Measurements from ENCODE around the gene KCNK13.
"Not testable (repeated sequence)": the region's sequence is repeated elsewhere in the genome, so short reads cannot be mapped to it uniquely, and the experiment has no call there.

The KCNK13 gene

DNA sequence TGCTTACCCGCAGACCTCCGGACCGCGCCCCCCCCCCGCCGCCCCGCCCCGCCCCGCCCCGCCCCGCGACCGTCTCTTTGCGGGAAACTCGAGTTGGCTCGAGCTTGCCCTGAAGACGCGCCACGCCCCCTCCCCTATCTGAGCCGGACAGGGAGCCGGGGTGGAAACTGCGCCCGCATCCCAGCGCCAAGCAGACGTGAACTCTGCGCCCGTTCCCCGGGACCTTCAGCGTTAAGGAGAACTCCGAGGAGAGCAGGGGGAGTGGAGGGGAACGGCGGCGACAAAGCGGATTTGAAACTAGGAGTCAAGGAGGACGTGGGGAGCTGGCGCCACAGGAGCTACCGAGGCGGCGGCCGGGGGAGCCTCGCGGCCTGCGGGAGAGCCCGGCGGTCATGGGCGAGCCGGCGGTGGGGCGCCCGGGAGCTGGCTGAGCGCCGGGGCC lies at the start of gene KCNK13:
Gene KCNK13, plus strand, starts transcription at position 310 of the 442 bp plus-strand sequence. CDS start 212 bp downstream, outside the sequence.
- DNase-seq (ENCODE audit: low read depth) = no peak

DNA sequence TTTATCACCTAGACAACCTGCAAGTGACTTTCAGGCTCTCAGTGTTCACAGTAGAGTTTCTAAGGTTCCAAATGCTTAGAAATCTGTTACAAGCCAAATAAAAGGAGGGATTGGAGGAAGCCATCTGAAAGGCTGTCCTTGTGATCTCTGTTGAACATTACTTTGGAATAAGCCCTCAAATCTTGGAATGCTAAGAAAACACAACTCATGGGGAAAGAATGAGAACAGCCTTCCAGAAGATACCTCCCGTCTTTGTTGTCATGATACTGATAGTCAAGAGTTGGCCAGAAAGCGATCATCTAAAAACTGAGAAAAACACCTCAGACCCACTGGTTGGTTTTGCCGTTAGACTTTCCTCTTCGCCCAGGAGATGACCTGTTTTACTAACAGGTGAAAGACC lies 44.4 kb upstream of the KCNK13 start:
- DNase-seq (ENCODE audit: low read depth) = no peak

DNA sequence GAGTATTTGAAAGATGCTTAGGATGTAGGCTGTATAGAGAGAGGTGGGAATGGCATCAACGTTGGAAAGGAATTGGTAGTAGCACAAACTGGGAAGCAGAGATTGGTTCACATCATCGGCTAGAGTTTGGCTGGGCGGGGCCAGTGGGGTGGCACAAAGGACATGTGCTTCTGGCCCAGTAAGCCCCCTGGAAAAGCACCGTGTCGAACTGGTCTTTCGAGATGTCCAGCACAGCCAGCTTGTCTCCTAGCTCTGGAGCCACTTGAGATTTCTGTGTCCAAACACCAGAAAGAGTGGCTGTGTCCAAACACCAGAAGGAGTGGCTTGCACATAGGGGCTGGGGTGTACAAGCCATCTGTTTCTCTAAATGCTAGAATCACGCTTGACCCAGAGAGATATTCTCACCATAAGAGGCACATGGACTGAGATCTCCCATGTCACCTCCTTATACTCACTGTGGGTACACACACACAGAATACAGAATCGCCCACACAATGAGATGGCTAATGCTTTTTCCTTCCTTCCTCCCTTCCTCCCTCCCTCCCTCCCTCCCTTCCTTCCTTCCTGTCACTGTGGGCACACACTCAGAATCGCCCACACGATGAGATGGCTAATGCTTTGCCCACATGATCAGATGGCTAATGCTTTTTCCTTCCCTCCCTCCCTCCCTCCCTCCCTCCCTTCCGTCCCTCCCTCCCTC lies 41.8 kb upstream of the KCNK13 start:
- no peak for DNase-seq (ENCODE audit: low read depth)

DNA sequence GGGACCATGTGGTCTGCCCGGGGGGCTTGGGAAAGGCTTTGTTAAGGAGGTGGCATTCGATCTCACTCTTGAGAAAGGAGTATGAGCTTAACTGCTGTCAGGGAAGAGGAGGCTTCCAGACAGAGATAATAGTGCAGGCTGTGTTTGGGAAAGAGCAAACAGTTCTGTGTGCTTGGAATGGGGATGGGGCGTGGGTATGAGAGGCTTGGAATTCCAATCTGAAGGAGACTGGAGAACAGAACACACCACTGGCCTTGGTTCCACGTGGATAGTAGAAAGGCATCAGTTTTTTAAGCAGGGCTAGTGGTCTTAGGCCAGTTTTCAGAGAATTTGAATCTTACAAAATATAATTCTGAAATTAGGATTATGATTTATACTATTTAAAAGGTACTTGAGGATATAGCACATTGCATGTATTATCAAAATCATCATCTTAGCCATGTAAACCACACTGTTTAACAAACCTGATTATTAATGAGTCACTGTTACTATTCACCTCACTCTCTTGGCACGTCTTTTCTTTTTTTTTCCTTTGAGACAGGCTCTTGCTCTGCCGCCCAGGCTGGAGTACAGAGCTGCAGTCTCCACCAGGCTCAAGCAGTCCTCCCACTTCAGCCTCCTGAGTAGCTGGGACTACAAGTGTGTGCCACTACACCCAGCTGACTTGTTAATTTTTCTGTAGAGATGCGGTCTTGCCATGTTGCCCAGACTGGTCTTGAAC lies 38.5 kb upstream of the KCNK13 start:
- DNase-seq (ENCODE audit: low read depth) = no peak

DNA sequence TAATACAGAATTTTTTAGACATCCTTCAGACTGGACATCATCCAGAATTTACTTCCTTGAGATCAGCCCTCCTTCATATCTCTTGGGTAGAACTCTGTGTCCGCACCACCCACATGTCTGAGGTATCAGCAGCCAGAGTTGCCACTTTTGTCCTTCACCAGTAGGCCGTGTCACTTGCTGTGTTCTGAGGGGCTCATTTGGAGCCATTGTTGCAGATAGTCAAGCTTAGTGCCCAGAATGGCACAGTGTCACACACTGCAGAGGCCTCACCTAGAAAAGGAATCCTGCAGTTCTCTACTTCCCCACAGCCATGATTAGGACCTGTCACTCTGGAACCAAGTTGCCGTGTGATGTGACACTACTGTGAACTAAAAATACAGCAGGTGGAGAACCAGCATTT lies 36.9 kb upstream of the KCNK13 start:
- DNase-seq (ENCODE audit: low read depth) = no peak

DNA sequence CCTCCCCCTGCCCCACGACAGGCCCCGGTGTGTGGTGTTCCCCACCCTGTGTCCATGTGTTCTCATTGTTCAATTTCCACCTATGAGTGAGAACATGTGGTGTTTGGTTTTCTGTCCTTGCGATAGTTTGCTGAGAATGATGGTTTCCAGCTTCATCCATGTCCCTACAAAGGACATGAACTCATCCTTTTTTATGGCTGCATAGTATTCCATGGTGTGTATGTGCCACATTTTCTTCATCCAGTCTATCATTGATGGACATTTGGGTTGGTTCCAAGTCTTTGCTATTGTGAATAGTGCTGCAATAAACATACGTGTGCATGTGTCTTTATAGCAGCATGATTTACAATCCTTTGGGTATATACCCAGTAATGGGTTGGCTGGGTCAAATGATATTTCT lies 35.2 kb upstream of the KCNK13 start:
- DNase-seq (ENCODE audit: low read depth) = not testable (repeated sequence)

DNA sequence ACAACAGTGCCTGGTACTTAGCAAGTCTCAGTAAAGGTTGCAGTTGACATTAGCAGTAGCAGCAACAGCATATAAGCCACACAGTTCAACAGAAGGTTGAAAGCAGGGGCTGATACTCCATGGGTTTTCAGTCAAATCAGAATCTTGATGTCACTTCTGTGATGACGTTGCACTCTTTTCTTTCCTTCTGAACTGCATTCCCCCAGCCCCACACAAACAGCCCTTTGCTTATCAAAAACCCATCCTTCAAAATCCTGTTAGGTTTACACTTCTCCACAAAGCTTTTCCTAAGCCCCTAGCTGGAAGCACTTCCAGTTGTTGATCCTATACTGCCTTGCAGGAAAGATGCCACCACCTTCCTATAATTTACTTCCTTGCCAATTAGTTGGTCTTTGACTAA lies 34.0 kb upstream of the KCNK13 start:
- no peak for DNase-seq (ENCODE audit: low read depth)

DNA sequence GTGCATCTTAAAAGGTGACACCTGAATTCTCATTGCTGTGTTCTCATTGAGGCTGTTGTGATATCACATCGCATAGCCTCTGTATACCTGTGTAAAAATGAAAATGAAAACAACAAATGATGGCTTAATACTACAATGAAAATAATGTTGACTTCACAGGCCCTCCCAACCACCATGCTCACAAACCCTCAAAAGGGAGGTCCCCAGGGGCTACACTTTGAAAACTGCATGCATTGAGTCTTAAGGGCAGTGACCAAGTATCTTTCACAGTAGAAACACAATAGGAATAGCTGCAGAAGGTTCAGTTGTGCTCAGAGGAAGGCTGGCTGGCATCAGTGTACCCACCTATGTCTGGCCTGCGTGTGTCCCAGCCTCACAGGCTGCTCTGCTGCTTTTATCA lies 27.6 kb upstream of the KCNK13 start:
- no peak for DNase-seq (ENCODE audit: low read depth)

DNA sequence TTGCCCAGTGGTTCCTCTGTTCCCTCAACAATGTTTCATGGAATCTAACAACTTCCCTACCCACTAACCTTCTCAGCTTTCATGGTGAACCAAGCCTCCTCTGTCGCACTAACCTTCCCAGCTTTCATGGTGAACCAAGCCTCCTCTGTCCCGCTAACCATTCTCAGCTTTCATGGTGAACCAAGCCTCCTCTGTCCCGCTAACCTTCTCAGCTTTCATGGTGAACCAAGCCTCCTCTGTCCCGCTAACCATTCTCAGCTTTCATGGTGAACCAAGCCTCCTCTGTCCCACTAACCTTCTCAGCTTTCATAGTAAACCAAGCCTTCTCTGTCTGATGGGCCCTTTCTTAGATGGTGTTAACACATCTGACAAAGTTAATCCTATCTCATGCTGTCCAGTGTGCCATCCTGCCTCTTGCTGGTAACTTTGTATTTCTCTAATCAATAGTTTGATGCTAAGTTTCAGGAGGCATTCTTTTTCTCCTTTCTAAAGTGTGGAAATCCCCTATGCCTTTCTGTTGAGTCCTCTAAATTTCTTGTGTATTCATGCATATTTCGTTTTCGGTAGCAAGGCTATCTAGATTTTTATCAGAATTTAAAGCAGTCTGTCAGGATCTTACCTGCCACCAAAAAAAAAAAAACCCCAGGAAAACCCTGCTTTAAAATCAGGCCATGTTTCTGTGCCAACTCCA lies 26.8 kb upstream of the KCNK13 start:
- no peak for DNase-seq (ENCODE audit: low read depth)

DNA sequence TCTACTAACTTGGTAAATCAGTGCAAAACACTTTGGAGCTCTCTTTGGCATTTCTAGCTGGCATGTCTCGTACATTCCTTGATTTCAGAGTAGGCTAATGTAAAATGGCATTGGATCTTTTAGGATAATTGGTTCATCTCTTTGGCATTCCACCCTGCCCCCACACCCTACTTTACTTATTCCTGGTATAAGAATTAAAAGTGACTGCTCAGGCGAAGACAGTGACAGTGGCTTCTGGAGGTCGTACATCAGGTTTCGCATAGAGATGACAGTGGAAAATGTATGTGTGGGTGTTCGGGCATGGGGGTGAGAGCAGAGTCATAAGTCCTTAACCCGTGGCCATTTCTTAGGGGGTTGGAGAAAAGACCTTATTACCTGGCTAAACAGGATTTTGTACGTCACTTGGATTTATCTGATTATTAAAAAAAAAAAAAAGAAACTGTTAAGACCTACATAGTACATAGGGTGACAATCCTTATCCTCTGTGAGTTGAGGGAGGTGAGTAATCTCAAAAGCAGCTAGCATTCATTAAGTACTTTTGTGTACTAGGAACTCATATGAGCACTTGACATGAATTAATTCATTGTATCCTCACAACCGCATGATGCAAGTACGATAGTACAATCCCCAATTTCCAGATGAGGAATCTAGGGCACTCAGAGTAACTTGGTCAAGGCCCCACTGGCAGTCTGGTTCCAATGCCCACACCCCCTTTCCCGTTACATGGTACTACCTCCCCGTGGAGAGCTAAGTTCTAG lies 22.4 kb upstream of the KCNK13 start:
- no peak for DNase-seq (ENCODE audit: low read depth)

DNA sequence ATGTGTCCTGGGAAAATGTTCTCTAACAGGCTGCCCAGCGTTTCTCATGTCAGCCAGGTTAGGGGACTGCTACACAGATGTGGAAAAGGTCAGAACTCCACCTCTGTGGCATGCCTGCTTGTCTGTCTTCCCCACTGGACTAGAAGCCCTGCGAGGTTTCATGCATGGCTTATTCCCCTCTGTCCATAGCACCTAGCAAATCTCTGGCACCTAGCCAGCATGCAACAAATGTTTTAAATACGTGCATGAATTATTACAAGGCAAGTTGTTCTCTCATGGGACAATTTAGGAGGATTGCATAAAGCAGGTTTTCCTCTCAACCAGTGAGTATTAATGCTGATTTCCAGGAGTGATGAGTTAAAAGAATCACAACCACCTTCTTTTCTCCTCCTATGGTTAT lies 21.4 kb upstream of the KCNK13 start:
- DNase-seq (ENCODE audit: low read depth) = no peak

DNA sequence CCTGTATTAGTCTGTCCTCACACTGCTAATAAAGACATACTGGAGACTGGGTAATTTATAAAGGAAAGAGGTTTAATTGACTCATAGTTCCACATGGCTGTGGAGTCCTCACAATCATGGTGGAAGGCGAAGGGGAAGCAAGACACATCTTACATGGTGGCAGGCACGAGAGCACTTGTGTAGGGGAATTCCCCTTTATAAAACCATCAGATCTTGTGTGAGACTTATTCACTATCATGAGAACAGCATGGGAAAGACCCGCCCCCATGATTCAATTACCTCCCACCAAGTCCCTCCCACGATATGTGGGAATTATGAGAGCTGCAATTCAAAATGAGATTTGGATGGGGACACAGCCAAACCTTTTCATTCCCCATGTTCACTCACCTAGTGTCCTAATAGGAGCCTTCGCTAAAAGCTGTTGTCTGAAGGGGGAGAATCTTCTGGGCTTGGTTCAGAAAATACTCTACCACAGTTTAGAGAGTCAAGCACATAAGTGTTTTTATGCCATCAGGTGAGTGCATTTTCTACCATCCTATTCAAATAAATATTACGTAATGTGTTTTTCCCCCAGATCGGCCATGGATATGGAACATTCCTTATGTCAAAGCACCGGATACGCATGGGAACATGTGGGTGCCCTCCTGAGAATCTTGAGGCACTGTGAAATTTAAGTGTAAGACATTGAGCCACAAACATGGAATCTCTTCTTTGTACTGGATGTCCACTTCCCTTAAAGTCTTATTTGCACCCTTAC lies 19.1 kb upstream of the KCNK13 start:
- no peak for DNase-seq (ENCODE audit: low read depth)

DNA sequence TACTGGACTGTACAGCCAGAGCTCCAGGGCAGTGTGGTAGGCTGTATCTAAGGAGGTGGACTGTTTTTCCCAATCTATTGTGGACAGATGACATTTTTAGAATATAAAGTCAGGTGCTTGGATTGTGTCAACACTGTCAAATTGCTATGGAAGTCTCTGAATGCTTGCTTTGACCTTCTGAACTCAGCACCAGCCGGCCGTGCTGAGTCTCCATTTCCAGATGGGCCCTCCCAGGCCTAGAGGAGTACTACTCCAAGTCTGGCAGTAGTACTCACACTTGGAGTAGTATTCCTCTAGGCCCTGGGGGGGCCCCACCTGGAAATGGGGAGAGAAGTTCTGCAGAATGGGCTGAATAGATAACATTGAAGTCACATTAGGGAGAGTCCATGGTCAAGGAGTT lies 16.2 kb upstream of the KCNK13 start:
- DNase-seq (ENCODE audit: low read depth) = no peak

DNA sequence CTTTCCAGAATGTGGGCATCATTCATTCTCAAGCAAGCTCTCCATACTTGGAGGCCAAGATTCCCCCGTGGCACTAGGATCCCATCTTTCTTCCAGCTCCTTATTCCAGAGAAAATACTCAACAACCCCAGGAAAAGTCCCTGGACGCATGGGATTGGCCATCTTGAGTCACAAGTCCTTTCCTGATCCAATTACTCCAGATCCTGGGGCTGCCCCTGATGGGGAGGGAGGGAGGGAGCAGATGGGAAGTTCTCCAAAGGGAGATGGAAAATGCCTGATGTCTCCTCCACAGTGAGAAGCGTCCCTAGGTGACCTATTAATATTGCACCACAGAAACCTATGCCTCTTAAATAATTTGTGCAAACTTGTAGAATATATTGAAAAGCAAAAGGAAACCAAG lies 12.4 kb upstream of the KCNK13 start:
- DNase-seq (ENCODE audit: low read depth) = no peak

DNA sequence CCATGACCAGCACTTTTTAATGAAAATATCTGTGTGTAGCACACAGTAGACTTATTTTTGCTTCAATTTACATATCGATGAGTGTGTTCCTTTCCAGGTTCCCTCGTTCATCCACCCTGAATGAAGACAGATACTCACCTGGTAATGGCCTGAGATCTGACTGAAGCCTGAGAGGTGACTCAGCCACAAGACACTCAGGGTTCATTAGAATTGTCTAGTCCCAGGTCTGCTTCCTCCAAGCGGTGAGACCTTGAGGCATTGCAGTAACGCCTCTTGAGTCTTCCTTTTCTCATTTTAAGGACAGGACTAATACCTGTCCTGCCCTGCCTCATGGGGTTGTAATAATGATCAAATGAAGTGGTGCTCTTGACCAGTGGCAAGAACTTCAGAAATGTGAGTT lies 11.5 kb upstream of the KCNK13 start:
- DNase-seq (ENCODE audit: low read depth) = no peak

DNA sequence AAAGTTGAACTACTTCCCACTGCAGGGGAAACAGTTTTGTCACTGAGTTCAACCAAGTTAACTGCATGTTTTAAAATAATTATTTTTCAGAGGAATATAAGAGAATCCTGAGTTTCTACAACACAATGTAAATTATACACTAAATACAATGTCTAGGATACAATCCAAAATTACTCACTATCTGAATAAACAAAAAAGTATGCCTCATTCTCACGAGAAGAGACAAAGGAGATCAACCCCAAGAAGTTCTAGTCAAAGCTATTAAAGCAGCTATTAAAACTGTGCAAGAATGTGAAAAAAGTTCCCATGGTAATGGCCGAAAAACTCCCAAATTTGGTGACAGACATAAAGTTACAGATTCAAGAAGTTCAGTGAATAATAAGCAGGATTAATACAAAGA lies 8.8 kb upstream of the KCNK13 start:
- no peak for DNase-seq (ENCODE audit: low read depth)

DNA sequence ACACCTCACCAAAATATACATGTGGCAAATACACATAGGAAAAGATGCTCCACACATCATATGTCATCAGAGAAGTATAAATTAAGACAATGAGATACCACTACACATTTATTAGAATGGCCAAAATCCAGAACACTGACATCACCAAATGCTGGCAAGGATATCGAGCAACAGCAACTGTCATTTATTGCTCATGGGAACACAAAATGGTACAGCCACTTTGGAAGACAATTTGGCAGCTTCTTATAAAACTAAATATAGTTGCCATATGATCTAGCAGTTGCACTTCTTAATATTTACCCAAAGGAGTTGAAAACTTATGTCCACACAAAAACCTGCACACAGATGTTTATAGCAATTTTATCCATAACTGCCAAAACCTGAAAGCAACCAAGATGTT lies 7.0 kb upstream of the KCNK13 start:
- no peak for DNase-seq (ENCODE audit: low read depth)

DNA sequence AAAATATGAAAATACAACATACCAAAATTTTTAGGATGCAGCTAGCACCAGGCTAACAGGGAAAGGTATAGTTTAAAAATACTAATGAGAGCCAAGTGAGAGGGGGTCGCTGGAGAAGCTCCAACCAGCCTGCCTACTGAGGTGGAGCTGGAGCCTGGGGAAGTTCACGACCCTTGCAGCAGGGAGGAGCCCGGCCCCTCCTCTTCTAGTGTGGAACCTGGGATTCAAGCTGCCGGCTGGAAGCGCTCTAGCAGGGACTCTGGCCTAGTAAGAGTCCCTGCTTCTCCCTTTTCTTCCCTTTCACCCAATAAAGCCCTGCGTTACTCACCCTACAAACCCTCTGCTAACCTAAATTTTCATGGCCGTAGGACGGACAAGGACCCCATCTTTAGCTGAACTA lies 5.0 kb upstream of the KCNK13 start:
- DNase-seq (ENCODE audit: low read depth) = no peak

DNA sequence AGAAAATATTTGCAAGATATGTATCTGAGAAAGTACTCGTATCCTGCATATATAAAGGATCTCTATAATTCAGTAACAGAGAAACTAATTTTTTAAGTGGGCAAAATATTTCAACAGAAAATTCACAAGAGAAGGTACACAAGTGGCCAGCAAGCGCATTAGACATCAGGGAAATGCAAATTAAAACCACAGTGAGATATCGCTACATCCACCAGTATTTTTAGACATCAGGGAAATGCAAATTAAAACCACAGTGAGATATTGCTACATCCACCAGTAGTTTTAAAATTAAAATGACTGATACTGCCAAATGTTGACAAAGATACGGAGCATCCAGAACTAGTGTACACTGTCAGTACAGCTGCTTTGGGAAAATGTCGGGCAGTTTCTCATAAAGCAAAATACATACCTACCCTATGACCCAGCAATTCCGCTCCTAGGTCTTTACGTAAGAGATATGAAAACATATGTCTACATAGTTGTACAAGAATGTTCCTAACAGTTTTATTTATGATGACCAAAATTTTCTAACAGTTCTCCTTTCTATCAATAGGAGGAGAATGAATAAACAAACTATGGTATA lies 2.8 kb upstream of the KCNK13 start:
- DNase-seq (ENCODE audit: low read depth) = no peak

DNA sequence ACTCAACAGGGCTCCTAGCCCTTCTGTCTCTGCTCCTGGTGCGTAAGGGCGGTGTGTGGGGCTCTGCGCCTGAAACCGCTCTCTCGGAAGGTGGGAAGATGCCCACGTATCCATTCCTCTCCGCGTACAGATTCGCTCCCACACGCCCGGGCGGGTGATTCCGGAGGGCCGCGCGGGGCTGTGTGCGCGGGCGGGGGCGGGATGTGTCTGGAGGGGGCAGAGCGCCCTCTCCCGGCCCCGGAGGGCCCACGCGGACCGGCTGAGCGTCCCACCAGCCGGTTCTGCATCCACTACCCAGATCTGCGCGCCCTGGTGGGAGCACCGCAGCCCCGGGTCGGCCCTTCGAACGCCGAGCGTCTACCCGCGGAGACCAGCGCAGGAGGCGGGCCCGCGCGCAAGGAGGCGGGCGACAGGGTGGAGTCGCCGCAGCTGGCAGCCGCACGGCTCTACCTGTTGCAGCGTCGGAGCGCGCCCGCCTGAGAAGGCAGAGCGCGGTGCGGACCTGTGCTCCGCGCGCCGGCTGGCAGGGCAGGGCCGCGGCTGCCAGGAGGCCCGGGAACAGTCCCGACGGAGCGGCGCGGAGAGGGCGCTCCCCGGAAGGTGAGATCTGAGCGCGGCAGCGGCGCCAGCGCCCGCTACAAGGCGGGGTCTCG lies 1.4 kb upstream of the KCNK13 start:
- no peak for DNase-seq (ENCODE audit: low read depth)

All from stimulated activated CD8-positive, alpha-beta memory T cell treated with anti-CD3 and anti-CD28 coated beads, Interleukin-15, amount 100 ng/mL, for 1 hour (primary cell).